HG02884 (cell line): ENCODE results near the gene RFFL.
A peak's percentile ranks its signal among the peaks of the same experiment; 100 is the strongest.
"Not testable (repeated sequence)": the region's sequence is repeated elsewhere in the genome, so short reads cannot be mapped to it uniquely, and the experiment has no call there.

Source experiments
- ATAC-seq: cut with Tn5 transposase; IDR thresholded peaks from one replicate; pipeline ENCODE4 v1.9.1; 2021; ENCODE audit warnings: mild to moderate bottlenecking, moderate library complexity; ENCODE audit not compliant: unreplicated experiment

RFFL gene, protein sequence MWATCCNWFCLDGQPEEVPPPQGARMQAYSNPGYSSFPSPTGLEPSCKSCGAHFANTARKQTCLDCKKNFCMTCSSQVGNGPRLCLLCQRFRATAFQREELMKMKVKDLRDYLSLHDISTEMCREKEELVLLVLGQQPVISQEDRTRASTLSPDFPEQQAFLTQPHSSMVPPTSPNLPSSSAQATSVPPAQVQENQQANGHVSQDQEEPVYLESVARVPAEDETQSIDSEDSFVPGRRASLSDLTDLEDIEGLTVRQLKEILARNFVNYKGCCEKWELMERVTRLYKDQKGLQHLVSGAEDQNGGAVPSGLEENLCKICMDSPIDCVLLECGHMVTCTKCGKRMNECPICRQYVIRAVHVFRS

DNA sequence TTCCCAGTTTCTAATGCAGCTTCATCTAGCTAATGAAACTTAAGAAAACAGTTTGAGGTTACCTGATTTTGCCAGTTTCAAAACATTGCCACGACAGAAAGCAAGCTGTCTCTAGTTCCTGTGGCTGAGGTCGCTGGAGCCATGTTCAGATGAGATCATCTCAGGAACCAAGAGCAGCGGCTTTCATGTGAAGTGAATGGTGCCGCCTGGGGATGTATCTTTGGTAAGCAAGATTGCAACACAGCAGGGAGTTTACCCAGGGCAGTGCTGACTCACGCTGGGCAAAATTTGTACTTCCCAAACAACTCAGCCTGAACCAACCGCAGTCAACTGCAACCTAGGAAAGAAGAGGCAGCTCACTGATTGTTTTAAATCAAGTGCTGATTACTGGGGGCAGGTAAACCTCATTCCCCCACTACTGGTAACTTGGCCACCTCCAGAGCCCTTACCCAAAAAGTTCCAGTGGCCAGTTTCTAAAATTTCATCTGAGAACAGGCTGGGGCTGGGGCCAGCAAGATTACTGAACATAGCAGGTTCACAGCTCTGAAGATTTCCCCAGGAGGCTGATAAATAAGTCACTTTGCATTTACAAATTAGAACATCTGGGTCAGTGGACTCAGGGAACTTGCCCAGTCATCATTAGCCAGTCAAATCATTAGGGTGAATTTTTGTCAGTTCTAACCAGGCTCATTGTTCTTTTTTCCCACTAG is at the start of gene RFFL:
TSS of gene RFFL (minus strand) at position 194 of the 710 bp plus-strand sequence. CDS start 37,154 bp downstream, outside the sequence.
- peak; percentile 84 for ATAC-seq

DNA sequence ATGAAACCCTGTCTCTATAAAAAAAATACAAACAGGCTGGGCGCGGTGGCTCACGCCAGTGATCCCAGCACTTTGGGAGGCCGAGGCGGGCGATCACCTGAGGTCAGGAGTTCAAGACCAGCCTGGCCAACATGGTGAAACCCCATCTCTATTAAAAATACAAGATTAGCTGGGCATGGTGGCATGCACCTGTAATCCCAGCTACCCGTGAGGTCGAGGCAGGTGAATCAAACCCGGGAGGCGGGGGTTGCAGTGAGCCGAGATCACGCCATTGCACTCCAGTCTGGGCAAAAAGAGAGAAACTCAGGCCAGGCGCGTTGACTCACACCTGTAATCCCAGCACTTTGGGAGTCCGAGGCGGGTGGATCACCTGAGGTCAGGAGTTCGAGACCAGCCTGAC is 47.3 kb upstream of the RFFL start:
- ATAC-seq: not testable (repeated sequence)

DNA sequence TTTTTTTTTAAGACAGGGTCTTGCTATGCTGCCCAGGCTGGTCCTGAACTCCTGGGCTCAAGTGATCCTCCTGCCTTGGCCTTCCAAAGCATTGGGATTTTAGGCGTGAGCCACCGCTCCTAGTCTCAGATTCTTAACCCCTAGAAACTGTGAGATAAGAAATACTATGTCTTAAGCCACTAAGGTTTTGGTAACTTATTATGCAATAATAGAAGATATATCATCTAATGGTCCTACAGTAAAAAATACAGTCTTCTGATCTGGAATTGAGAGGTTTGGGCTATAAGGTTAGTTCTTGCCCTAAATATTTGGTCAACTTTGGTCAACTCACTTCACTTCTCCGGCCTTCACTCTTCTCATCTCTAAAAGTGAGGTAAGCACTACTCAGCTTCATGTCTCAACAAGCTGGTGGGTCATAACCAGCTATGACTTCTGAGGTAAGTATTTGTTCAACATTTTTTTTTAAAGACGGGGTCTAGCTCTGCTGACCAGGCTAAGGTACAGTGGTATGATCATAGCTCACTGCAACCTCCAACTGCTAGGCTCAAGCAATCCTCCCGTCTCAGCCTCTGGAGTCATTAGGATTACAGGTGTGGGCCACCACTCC is 41.4 kb upstream of the RFFL start:
- no peak for ATAC-seq

DNA sequence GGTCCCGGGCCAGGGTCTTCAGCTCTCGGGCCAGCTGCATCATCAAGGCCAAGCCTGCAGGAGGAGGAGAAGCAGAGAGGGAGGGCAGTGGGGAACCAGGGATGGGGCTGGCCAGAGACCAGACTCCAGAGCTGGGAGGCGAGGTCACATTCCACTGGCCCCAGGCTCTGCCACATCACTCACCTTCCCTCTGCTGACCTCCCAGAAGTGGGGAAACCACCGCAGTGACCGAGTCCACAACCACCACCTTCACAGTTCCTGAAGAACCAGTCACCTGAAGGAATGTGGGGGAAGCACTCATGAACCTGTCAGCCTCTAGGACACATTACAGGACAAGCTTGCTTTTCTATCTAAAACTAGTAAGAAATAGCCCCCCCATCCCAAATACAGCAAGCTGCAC is 39.8 kb upstream of the RFFL start:
- ATAC-seq: no peak

DNA sequence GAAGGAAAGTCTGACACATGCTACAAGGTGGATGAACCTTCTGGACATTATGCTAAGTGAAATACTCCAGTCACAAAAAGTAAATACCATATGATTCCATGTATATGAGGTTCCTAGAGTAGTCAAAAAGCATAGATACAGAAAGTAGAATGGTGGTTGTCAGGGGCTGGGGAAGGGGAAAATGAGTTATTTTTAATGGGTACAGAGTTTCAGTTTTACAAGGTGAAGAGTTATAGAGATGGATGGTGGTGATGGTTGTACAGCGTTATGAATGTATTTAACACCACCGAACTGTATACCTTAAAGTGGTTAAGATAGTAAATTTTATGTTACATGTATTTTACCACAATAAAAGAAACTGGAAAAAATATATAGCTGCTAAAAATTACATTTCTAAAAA is 38.2 kb upstream of the RFFL start:
- no peak for ATAC-seq

DNA sequence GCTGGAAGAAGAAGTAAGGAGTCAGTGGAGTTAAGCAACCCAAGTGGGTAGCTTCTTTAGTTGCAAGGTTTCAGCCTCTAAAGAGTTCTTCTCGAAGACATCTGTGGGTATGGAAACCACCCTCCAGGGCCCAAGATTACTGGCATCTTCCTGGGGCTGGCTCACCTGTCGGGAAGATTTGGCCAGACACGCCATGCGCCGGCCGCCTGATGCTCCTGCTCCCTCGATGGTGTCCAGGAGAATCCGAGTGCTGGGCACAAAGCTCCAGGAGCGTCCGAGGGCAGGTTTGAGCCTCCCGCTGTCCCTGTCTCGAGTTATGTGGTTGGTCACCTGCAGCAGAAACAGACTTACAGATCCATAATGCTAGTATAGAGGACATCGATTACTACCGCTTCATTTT is 37.5 kb upstream of the RFFL start:
- ATAC-seq: no peak

DNA sequence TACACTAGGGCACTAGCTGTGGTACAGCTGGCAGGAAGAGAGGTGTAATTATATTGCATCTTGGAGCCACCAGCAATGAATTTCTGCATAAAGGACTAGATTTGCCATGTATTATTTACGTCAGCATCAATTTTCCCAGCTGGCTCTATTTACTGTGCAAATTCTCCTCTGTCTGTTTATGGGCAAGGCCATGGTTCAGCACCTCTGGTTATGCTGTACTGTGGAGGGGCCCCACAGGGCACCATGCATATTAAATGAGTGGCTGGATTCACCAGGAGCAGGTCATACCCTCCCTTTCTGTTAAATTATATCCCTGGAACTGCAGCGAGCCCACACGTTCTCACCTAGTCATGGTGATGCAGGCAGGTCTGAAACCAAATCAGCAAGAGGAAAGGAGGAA is 36.4 kb upstream of the RFFL start:
- no peak for ATAC-seq

DNA sequence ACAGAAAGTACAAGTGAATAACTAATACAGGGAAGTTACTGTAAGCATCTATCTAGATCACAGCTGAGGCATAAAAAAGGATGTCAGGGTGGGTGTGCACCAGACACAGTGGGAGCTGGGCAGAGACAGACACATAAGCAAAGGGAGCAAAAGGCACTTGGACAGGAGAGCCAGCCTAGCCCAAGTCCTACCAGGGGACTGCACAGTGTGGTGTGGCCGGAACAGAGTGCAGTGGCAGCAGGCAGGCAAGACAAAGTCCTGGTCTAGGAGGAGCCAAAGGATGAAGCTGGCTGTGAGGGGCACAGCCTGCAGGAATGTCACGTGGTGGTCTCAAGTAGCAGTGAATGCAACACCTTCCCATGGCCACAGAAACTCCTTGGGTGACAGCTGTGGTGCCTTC is 34.3 kb upstream of the RFFL start:
- no peak for ATAC-seq

DNA sequence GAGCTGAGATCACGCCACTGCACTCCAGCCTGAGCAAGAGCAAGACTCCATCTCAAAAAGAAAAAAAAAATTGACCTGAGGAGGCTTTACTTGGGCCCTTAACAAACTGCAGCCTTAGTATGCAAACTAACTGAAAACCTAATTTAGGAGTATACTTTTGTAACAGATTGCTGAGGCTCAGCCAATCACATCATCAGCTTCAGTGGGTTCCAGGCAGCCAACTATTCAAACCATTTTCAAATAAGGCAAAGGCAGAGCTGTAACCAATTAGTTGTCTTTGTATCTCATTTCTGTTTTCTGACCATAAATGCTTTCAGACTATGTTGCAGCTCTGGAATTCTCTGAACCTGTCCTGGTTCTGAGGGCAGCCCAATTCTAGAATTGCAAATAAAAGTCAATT is 32.2 kb upstream of the RFFL start:
- no peak for ATAC-seq

DNA sequence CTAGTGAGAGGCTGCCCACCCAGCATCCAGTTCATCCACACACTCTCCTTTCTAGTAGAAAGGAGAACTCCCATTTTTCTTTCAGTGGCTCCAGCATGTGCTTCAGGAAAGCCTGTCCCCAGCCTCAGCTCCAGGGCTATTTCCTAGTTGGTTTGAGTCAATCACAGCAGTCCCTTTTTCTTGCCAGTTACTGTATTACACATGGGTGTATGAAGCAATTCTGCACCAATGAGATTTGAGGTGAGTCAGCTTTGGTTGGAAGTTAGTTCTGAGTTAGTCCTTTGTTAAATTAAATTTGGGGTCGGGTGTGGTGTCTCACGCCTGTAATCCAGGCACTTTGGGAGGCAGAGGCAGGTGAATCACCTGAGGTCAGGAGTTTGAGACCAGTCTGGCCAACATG is 31.4 kb upstream of the RFFL start:
- ATAC-seq: no peak

DNA sequence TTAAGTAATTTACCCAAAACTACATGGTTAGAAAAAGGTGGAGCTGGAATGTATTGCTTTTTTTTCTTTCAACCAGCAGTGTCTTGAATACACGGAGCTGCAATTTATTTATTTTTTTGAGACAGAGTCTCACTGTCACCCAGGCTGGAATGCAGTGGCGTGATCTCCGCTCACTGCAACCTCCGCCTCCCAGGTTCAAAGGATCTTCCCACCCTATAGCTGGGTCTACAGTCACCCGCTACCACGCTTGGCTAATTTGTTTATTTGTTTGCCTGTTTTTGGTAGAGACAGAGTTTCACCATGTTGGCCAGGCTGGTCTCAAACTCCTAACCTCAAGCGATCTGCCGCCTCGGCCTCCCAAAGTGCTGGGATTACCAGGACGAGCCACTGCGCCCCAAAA is 27.2 kb upstream of the RFFL start:
- not testable (repeated sequence) for ATAC-seq

DNA sequence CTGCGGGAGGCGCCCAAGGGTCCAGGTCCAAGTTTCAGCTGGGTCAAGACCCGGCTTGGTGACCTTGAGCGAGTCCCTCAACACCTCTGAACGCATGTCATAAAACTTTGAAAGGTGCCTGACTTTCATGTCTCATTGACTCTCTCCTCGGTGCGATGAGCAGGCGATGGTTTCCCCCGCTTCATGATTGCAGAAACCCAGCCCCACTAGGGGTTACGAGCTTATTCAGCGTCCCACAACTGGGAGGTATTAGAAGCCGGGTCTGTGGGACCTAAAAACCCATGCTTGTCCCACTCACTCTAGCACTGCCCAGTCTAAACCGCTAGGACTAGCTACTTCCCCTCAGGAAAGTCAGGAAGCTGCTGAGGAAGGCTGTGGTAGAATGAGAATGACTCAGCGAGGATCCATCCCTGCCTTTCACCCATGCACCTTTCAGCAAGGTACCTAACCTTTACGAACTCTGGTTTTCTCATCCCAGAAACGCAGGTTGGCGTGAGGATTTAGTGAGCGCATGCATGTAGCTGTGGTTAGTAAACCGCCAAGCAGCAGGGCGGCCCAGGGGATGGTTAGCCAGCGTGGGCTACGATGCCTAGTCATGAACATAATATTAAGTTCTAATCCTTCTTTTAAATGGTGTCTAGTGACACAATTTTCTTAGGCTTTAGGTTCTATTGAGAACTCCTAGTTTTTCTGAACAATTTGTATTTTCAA is 26.2 kb upstream of the RFFL start:
- ATAC-seq: peak; percentile 10

DNA sequence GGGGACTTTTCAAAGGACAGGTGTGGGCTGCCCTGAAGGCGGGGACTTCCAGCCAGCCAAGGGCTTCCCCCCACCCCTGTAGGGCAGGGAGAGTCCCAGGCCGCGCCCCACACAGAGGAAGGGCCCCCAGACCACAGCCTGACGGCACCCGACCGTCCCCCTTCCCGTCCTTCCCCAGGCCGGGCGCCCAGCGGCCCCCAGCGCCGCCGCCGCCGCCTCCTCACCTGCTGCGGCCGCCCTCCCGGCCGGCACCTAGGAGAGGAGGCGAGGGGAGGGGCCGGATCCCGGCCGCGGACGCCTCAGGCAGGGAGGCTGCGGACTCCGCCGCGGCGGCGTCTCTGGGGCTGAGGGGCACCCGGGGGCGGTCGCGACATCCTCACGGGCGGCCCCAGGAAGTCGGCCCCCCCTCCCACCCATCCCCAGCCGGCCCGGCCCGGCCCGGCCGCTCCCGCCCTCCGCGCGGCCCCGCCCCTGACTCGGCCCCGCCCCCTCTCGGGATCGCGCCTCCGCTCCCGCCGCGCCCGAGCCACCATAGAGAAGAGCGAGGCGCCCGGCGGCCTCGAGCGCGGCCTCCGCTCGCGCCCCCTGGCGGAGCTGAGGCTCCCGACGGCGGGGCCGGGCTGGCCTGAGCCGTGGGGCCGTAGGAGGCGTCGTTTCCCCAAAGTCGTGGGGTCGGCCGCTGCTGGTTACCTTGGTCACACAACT is 25.5 kb upstream of the RFFL start:
- peak; percentile 75 for ATAC-seq

DNA sequence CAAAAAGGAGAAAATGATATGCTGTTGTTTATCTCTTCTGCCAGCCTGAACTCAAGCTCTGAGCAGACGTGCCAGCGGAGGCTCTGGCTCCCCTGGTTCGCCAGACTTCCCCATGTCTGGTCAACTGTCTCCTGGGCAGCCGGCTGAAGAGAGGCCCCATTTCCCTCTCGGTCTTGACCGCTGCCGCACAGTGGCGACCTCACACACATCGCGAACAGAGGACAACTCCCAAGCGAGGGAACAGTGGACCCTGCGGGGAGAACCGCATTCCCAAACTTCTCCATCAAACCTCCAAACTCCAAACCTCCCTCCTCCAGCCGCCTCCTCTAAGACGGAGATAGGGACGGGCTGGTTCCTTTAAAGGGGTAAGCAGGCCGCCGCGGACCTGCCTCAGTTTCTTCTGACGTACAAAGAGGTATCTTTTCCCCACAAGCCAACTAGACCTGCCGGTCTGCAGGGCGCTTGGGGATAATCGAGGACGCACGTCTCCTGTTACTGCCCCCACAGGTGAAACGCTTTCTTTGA is 24.9 kb upstream of the RFFL start:
- no peak for ATAC-seq

DNA sequence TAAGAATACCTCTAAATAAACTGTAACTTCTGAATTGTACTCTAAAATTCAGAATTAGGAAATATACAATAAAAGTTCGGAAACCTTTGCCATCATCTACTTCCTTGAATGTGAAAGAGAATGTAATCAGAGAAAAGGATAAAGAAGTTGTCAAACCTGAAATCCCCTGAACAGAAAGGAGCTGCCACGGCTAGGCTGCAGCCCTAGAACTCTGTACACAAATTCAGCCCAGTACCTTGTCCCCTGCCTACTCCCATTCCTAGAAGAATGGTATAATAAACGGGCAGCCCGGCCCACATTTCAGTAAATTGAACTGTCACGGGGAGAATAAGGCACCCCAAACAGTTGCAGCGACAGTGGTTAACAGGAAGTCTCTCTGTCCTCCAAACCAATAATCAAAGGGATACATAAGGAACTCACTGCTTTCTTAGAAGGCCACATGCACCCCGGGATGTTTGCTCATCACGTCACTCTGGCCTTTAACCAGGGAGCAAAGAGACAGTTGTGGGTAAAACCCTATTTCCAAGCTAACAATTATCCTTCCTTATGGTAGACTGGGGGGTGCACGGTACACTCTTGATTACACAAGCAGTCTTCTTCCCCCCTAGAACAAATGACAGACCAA is 24.3 kb upstream of the RFFL start:
- no peak for ATAC-seq

DNA sequence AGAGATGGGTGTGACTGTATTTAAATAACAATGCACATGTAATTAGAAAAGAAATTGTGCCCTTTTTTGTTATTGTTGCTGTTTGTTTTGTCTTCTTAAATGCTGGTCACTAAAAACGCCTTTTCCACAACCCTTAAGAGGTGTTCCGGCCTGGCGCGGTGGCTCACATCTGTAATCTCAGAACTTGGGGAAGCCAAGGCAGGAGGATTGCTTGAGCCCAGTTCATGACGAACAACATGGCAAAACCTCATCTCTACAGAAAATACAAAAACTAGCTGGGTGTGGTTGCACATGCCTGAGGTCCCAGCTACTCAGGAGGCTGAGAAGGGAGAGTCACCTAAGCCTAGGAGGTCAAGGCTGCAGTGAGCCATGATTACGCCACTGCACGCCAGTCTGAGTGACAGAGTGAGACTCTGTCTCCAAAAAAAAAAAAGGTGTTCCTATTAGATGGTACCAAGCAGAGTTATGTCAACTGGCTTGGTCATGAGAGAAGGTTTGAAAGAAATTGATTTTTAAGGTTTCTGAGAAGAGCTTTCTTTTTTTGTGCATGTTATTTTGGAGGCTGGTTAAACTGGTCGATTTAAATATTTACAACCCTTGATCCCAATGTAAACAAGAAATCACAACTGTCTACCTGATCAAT is 23.5 kb upstream of the RFFL start:
- ATAC-seq: no peak

DNA sequence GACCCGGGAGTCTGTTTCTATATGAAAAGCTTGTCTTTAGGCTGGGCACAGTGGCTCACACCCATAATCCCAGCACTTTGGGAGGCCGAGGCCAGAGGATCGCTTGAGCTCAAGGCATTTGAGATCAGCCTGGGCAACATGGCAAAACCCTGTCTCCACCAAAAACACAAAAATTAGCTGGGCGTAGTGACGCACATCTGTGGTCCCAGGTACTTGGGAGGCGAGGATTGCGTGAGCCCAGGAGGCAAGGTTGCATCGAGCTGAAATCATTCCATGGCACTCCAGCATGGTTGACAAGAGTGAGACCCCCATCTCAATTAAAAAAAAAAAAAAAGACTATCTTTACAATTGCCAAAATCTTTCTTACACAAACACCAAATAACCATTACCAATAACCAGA is 22.7 kb upstream of the RFFL start:
- no peak for ATAC-seq

DNA sequence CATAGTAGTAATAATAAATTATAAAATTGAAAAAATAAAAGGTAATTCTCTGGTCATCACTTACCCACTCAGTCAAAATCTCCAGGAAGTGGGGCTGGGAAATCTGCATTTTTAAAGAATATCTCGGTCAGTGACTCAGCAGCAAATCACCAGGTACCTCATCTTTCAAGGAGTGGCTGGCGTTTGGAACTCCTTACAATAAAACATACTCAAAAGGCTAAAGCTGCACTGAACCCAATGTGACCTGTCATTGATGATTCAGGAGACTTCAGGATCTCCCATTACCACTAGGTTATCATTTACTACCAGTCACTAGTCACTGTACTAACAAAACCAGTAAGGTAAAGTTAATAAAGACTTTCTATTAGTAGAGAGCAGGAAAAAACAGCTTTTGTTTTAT is 21.5 kb upstream of the RFFL start:
- no peak for ATAC-seq

DNA sequence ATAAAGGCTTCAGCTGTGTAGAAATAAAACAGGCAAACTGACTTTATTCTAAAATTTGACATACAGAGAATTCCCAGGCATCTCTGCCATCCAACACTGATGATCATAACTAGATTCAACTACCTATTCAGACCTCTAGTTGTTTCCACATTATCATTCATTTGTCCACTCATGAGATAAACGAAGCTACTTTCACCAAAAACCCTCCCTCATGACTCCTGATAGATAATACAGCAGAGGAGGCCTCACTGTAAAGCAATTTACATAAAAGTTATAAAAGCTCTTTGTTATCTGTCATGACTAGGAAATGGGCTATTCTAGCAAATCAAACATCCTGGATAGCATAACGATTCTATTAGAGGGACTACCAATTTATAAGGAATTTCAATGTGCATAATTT is 19.6 kb upstream of the RFFL start:
- ATAC-seq: no peak
